ENCODE data around the gene KLF14.
"Not testable (repeated sequence)": the region's sequence is repeated elsewhere in the genome, so short reads cannot be mapped to it uniquely, and the experiment has no call there.

KLF14 gene

GRCh38 chr7:130733931-130734814, at the start of gene KLF14:
TSS of gene KLF14 (minus strand) at chr7:130734207. CDS start at chr7:130734033, 174 bp downstream.
- DNase-seq (ENCODE audit: low spot score): peak; percentile 29
- no peak for FAIRE-seq

GRCh38 chr7:130781346-130781745, 47.3 kb upstream of the KLF14 start:
- no peak for FAIRE-seq
- no peak for DNase-seq (ENCODE audit: low spot score)

GRCh38 chr7:130777426-130777825, 43.4 kb upstream of the KLF14 start:
- no peak for FAIRE-seq
- DNase-seq (ENCODE audit: low spot score): no peak

- FAIRE-seq; DNase-seq (ENCODE audit: low spot score): not testable (repeated sequence)
These were observed 38.4 kb upstream of the KLF14 start for GRCh38 chr7:130772456-130772855.

GRCh38 chr7:130768854-130769253, 34.8 kb upstream of the KLF14 start:
- FAIRE-seq (no peak), DNase-seq (ENCODE audit: low spot score) (no peak)

GRCh38 chr7:130764569-130764968, 30.6 kb upstream of the KLF14 start:
- not testable (repeated sequence) for DNase-seq (ENCODE audit: low spot score); FAIRE-seq

- FAIRE-seq: no peak
- DNase-seq (ENCODE audit: low spot score): peak; percentile 14
These were observed 24.5 kb upstream of the KLF14 start for GRCh38 chr7:130758429-130759056.

GRCh38 chr7:130756316-130756715, 22.3 kb upstream of the KLF14 start:
- FAIRE-seq (no peak), DNase-seq (ENCODE audit: low spot score) (no peak)

GRCh38 chr7:130752424-130752823, 18.4 kb upstream of the KLF14 start:
- FAIRE-seq: no peak
- DNase-seq (ENCODE audit: low spot score): no peak

- no peak for FAIRE-seq
- DNase-seq (ENCODE audit: low spot score): no peak
These were observed 16.7 kb upstream of the KLF14 start for GRCh38 chr7:130750755-130751154.

- FAIRE-seq (no peak), DNase-seq (ENCODE audit: low spot score) (no peak)
These were observed 14.8 kb upstream of the KLF14 start for GRCh38 chr7:130748531-130749389.

GRCh38 chr7:130741331-130741995, 7.5 kb upstream of the KLF14 start:
- FAIRE-seq (no peak), DNase-seq (ENCODE audit: low spot score) (no peak)

- FAIRE-seq: no peak
- DNase-seq (ENCODE audit: low spot score): no peak
These were observed 6.6 kb upstream of the KLF14 start for GRCh38 chr7:130740606-130741005.

- FAIRE-seq: no peak
These were observed 2.4 kb upstream of the KLF14 start for GRCh38 chr7:130736298-130736900.

GRCh38 chr7:130734815-130735716, 1.1 kb upstream of the KLF14 start:
- FAIRE-seq: no peak

More at GRCh38 chr7:130736298-130736900, 2.4 kb upstream of the KLF14 start:
- no peak for DNase-seq (ENCODE audit: low spot score)

GRCh38 chr7:130732980-130733930, 752 bp downstream of the KLF14 start:
- peak; percentile 33 for DNase-seq (ENCODE audit: low spot score)
- no peak for FAIRE-seq

More at GRCh38 chr7:130734815-130735716, 1.1 kb upstream of the KLF14 start:
- DNase-seq (ENCODE audit: low spot score): no peak

GRCh38 chr7:130723784-130724183, 10.2 kb downstream of the KLF14 start:
- no peak for FAIRE-seq
- peak; percentile 14 for DNase-seq (ENCODE audit: low spot score)

Data from urothelium cell line (cell line).